Neural crest cell (in vitro differentiated cells): ENCODE results near the gene UNC5C. TPM values are rescaled to one million over a fixed set of nuclear protein-coding genes. Genes with fewer than 3 reads are reported as not detected.

Experiments
- DNase-seq: peaks from one replicate; pipeline ENCODE4 v3.0.0; 2021; ENCODE audit warnings: low read depth, mixed read lengths, low spot score
- H3K27ac Mint-ChIP-seq: one replicate; pipeline ENCODE4 v1.8.0; 2021; ENCODE audit warnings: mild to moderate bottlenecking, mixed read lengths; ENCODE audit not compliant: unreplicated experiment
- H3K27me3 Mint-ChIP-seq: 2 replicates; pipeline ENCODE4 v1.8.0; 2021; ENCODE audit warnings: low read depth, mild to moderate bottlenecking, mixed read lengths
- H3K36me3 Mint-ChIP-seq: 2 replicates; pipeline ENCODE4 v1.8.0; 2021; ENCODE audit warnings: low read depth, mild to moderate bottlenecking, mixed read lengths
- H3K4me1 Mint-ChIP-seq: 2 replicates; pipeline ENCODE4 v1.8.0; 2021; ENCODE audit warnings: mixed read lengths
- H3K4me3 Mint-ChIP-seq: one replicate; pipeline ENCODE4 v1.8.0; 2021; ENCODE audit warnings: mild to moderate bottlenecking, mixed read lengths
- H3K9me3 Mint-ChIP-seq: 2 replicates; pipeline ENCODE4 v1.8.0; 2021; ENCODE audit warnings: mixed read lengths
- CTCF ChIP-seq: fragments of 200-600 bp; sonication (generic); conservative IDR thresholded peaks from 2 replicates; pipeline ENCODE4 v1.5.0; 2021; ENCODE audit warnings: antibody characterized with exemption, mild to moderate bottlenecking
- total RNA-seq: library from RNA; stranded (reverse); gene quantifications from 2 replicates; pipeline ENCODE4 v1.2.1, GENCODE V29; 2021

Gene UNC5C
- total RNA-seq, 1 donor from 2014 or later = 6.5 TPM

GRCh38 chr4:95317085-95317793 lies 231.5 kb downstream of the UNC5C start:
- peak overlapping the region; percentile 63 for H3K27ac Mint-ChIP-seq
- DNase-seq = no peak
- no peak overlapping the region for H3K4me3 Mint-ChIP-seq
- no peak for TF ChIP-seq CTCF
- H3K4me1 Mint-ChIP-seq = peaks cover 36% of the 10 kb centered on the region
- no peaks in the 10 kb centered on the region for H3K27me3 Mint-ChIP-seq
- no peaks in the 10 kb centered on the region for H3K36me3 Mint-ChIP-seq
- H3K9me3 Mint-ChIP-seq = no peaks in the 10 kb centered on the region

DNA sequence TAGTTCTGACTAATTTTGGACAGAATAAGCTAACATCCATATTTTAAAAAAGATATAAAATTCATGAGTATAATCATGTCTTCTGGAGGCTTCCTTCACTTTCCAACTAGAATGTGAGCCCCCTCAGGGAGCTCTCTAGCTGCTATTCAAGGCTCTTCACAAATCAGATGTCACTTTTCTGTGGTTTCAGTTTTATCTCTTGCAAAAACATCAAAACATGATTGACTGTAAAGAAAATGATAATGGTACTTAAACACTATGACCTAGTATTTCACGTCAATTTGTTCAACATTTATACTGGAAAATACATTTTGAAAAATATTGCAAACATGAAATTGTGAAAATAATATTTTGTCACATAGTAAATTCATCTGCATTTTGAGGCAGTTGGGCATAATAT lies 234.2 kb downstream of the UNC5C start:
- no peak for TF ChIP-seq CTCF
- H3K36me3 Mint-ChIP-seq = no peaks in the 10 kb centered on the region
- no peak for DNase-seq
- no peaks in the 10 kb centered on the region for H3K9me3 Mint-ChIP-seq
- H3K27me3 Mint-ChIP-seq = no peaks in the 10 kb centered on the region
- H3K4me1 Mint-ChIP-seq = peaks cover 31% of the 10 kb centered on the region
- H3K4me3 Mint-ChIP-seq = no peak overlapping the region
- no peak overlapping the region for H3K27ac Mint-ChIP-seq

DNA sequence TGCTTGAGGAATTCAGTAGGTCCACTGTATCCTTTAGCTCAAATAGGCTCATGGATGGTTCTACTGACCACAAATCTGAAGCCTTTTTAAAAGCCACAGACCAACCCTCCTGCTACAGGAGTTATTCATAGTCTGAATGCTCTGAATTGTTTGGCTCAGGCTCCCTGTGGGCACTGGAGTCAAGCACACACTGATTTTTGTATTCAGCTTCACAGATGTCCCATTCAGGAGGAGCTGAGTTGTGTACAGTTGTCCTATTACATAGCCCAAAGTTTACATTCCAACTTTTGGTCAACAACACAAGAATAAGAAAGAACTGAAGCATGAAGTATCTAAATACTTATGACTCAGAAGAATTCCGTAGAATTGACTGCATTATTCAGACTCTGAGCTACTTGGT lies 243.9 kb downstream of the UNC5C start:
- no peak overlapping the region for H3K4me3 Mint-ChIP-seq
- no peaks in the 10 kb centered on the region for H3K27me3 Mint-ChIP-seq
- H3K36me3 Mint-ChIP-seq = peaks cover 9% of the 10 kb centered on the region
- H3K9me3 Mint-ChIP-seq = peaks cover 4% of the 10 kb centered on the region
- DNase-seq = no peak
- H3K27ac Mint-ChIP-seq = no peak overlapping the region
- peaks cover 26% of the 10 kb centered on the region for H3K4me1 Mint-ChIP-seq
- no peak for TF ChIP-seq CTCF

DNA sequence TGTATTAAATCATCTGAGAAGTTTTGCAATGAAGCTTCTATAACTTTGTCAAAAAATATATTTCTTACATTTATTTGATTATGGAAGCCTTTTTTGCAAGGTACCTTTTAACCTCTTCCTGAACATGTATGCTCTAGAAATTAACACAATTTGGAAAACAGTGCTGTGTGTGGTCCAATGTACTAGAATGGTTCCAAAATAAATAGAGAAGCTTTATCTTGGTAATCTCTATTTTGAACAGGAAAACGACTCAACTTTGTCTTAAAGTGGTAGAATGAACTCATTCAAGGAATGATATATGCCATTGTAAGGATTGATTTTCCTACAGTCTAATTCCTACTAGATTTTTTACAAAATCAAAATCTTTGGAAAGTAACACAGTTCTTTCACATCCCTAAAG lies 248.5 kb downstream of the UNC5C start:
- no peak for DNase-seq
- peaks cover 15% of the 10 kb centered on the region for H3K4me1 Mint-ChIP-seq
- no peaks in the 10 kb centered on the region for H3K27me3 Mint-ChIP-seq
- peaks cover 11% of the 10 kb centered on the region for H3K9me3 Mint-ChIP-seq
- no peak overlapping the region for H3K4me3 Mint-ChIP-seq
- H3K36me3 Mint-ChIP-seq = peaks cover 15% of the 10 kb centered on the region
- no peak for TF ChIP-seq CTCF
- H3K27ac Mint-ChIP-seq = no peak overlapping the region

DNA sequence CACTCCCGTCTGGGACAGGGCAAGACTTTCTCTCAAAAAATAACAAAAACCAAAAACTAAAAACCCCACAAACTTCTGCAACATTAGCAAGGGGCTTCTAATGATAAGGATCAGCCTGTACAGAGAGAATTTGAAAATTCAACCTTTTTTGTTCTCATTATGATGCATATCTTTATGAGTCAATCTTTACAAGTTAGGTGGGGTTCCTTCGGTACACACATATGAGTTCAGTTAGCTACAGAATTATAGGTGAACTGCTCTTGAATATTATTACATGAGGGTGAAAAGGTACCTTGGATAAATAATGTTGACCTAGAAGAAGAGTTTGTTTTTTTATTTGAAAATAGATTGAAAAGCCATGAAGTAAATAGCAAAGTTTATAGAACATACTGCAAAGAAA lies 252.7 kb downstream of the UNC5C start:
- peaks cover 10% of the 10 kb centered on the region for H3K36me3 Mint-ChIP-seq

More for the DNA sequence above, 252.7 kb downstream of the UNC5C start:
- no peak overlapping the region for H3K4me3 Mint-ChIP-seq
- no peaks in the 10 kb centered on the region for H3K27me3 Mint-ChIP-seq
- no peak overlapping the region for H3K27ac Mint-ChIP-seq
- H3K4me1 Mint-ChIP-seq = peaks cover 14% of the 10 kb centered on the region
- H3K9me3 Mint-ChIP-seq = peaks cover 8% of the 10 kb centered on the region
- TF ChIP-seq CTCF = no peak
- DNase-seq = no peak
